ENCODE measurements around the gene UNC13D. TPM values are rescaled to one million over a fixed set of nuclear protein-coding genes. Genes with fewer than 3 reads are reported as not detected.
A peak's percentile ranks its signal among the peaks of the same experiment; 100 is the strongest.

The UNC13D gene
- total and polyA plus RNA-seq, 4 donors, result 56.6 to 110 (median 73.2) TPM

DNA sequence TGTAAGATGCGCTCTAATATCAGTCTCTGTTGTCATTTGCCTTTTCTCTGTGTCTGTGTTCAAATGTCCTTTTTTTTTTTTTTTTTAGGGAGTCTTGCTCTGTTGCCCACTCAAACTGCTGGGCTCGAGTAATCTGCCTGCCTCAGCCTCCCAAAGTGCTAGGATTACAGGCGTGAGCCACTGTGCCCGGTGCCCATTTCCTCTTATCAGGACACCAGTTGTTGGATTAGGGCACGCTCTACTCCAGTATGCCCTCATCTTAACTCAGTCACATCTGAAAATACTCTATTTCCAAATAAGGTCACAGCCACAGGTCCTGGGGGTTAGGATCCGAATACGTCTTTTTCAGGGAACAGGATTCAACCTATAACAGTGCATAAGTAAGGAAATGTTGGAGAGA lies 36.1 kb upstream of the UNC13D start:
- Histone ChIP-seq H3K4me3 (no peak overlapping the region), H3K9ac (ENCODE audit: insufficient read depth in 1 of 2, low read length in 2 of 2) (no peak overlapping the region), H3K9me3 (ENCODE audit: control insufficient read depth in 4 of 4, insufficient read depth in 3 of 4, low read length in 3 of 4) (no peaks in the 10 kb centered on the region), H3K4me1 (ENCODE audit: control insufficient read depth in 5 of 5, insufficient read depth in 5 of 5, low read length in 5 of 5) (peaks cover 0 to 25% (median 13%) of the 10 kb centered on the region in 5 donors), H3K27me3 (ENCODE audit: control insufficient read depth in 3 of 3, insufficient read depth in 3 of 3, low read length in 2 of 3) (no peaks in the 10 kb centered on the region), H3K36me3 (ENCODE audit: control insufficient read depth in 4 of 4, insufficient read depth in 4 of 4, low read length in 4 of 4) (peaks cover 0 to 7% (median 2%) of the 10 kb centered on the region in 4 donors), H3K27ac (ENCODE audit: low read depth in 1 of 2, low read length in 1 of 2) (no peak overlapping the region)
- ATAC-seq (ENCODE audit: insufficient read depth, low FRiP score), result no peak
- WGBS, 2 donors, result 82 to 84% methylated on average over 7 of the region's 7 CpGs
- no peak for DNase-seq
- TF ChIP-seq, protein P1, sequence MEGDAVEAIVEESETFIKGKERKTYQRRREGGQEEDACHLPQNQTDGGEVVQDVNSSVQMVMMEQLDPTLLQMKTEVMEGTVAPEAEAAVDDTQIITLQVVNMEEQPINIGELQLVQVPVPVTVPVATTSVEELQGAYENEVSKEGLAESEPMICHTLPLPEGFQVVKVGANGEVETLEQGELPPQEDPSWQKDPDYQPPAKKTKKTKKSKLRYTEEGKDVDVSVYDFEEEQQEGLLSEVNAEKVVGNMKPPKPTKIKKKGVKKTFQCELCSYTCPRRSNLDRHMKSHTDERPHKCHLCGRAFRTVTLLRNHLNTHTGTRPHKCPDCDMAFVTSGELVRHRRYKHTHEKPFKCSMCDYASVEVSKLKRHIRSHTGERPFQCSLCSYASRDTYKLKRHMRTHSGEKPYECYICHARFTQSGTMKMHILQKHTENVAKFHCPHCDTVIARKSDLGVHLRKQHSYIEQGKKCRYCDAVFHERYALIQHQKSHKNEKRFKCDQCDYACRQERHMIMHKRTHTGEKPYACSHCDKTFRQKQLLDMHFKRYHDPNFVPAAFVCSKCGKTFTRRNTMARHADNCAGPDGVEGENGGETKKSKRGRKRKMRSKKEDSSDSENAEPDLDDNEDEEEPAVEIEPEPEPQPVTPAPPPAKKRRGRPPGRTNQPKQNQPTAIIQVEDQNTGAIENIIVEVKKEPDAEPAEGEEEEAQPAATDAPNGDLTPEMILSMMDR (IDR thresholded peaks at IDR 0.05; ENCODE audit: control extremely low read depth, extremely low read depth), result no peak

GRCh38 chr17:75878174-75878998 lies 34.2 kb upstream of the UNC13D start, which contains the start of gene TRIM47:
TSS of gene TRIM47 (minus strand) at chr17:75878581. CDS start at chr17:75878548, 33 bp downstream.
- Histone ChIP-seq H3K9me3 (ENCODE audit: control insufficient read depth in 4 of 4, insufficient read depth in 3 of 4, low read length in 3 of 4) (no peaks in the 10 kb centered on the region), H3K4me1 (ENCODE audit: control insufficient read depth in 5 of 5, insufficient read depth in 5 of 5, low read length in 5 of 5) (peaks cover 0 to 25% (median 13%) of the 10 kb centered on the region in 5 donors), H3K4me3 (peak within 1 kb of the TSS; percentile 58), H3K9ac (ENCODE audit: insufficient read depth in 1 of 2, low read length in 2 of 2) (peak within 1 kb of the TSS in 1 of 2 donors; percentile 40), H3K27ac (ENCODE audit: low read depth in 1 of 2, low read length in 1 of 2) (peak within 1 kb of the TSS; percentile 93 to 94), H3K27me3 (ENCODE audit: control insufficient read depth in 3 of 3, insufficient read depth in 3 of 3, low read length in 2 of 3) (no peaks in the 10 kb centered on the region), H3K36me3 (ENCODE audit: control insufficient read depth in 4 of 4, insufficient read depth in 4 of 4, low read length in 4 of 4) (peaks cover 0 to 11% (median 7%) of the 10 kb centered on the region in 4 donors)
- ATAC-seq (ENCODE audit: insufficient read depth, low FRiP score), result peak; percentile 64
- peak; percentile 90 to 92 (median 92) for DNase-seq
- 0 to 1% methylated on average over 77 to 87 of the region's 87 CpGs for WGBS, 2 donors
- TF ChIP-seq, protein P1 (IDR thresholded peaks at IDR 0.05; ENCODE audit: control extremely low read depth, extremely low read depth), result no peak

GRCh38 chr17:75877752-75878173 lies 33.6 kb upstream of the UNC13D start:
- Histone ChIP-seq H3K36me3 (ENCODE audit: control insufficient read depth in 4 of 4, insufficient read depth in 4 of 4, low read length in 4 of 4) (peaks cover 0 to 11% (median 7%) of the 10 kb centered on the region in 4 donors), H3K27me3 (ENCODE audit: control insufficient read depth in 3 of 3, insufficient read depth in 3 of 3, low read length in 2 of 3) (no peaks in the 10 kb centered on the region), H3K27ac (ENCODE audit: low read depth in 1 of 2, low read length in 1 of 2) (peak overlapping the region; percentile 93 to 94), H3K9ac (ENCODE audit: insufficient read depth in 1 of 2, low read length in 2 of 2) (peak overlapping the region in 1 of 2 donors; percentile 40), H3K4me1 (ENCODE audit: control insufficient read depth in 5 of 5, insufficient read depth in 5 of 5, low read length in 5 of 5) (peaks cover 0 to 30% (median 16%) of the 10 kb centered on the region in 5 donors), H3K9me3 (ENCODE audit: control insufficient read depth in 4 of 4, insufficient read depth in 3 of 4, low read length in 3 of 4) (no peaks in the 10 kb centered on the region), H3K4me3 (peak overlapping the region; percentile 58)
- DNase-seq (peak; percentile 80 to 82 (median 80)), ATAC-seq (ENCODE audit: insufficient read depth, low FRiP score) (peak; percentile 48)
- TF ChIP-seq, protein P1 (IDR thresholded peaks at IDR 0.05; ENCODE audit: control extremely low read depth, extremely low read depth), result peak; percentile 36
- WGBS, 2 donors, result 1% methylated on average over 55 to 56 of the region's 56 CpGs
